Liver (tissue), 9 donors: ENCODE results near the gene GNLY. TPM values are rescaled to one million over a fixed set of nuclear protein-coding genes. Genes with fewer than 3 reads are reported as not detected.

Experiments
- DNase-seq: peaks from one replicate; pipeline ENCODE4 v3.0.0-alpha.2; 2017; ENCODE audit warnings: low spot score
- H3K27ac ChIP-seq, 2 donors: one replicate each; pipeline ENCODE4 v1.7.0; 2013; ENCODE audit warnings: inconsistent platforms in 2 of 2, low read length in 2 of 2, control low read depth in 1 of 2, low read depth in 1 of 2, mild to moderate bottlenecking in 1 of 2
- H3K27me3 ChIP-seq, 4 donors: one replicate each; pipeline versions ENCODE4 v1.6.1 to v1.7.0; 2013; ENCODE audit warnings: low read length in 3 of 4, inconsistent platforms in 1 of 4, mild to moderate bottlenecking in 1 of 4, moderate library complexity in 1 of 4; ENCODE audit not compliant: control insufficient read depth in 4 of 4, insufficient read depth in 4 of 4
- H3K36me3 ChIP-seq, 4 donors: one replicate each; pipeline versions ENCODE4 v1.6.1 to v1.7.0; 2013; ENCODE audit warnings: low read length in 3 of 4, mild to moderate bottlenecking in 3 of 4, low read depth in 1 of 4, moderate library complexity in 1 of 4; ENCODE audit not compliant: control insufficient read depth in 4 of 4, insufficient read depth in 3 of 4
- H3K4me1 ChIP-seq, 4 donors: one replicate each; pipeline versions ENCODE4 v1.6.1 to v1.7.0; 2013; ENCODE audit warnings: low read length in 3 of 4, mild to moderate bottlenecking in 3 of 4, moderate library complexity in 1 of 4; ENCODE audit not compliant: control insufficient read depth in 4 of 4, insufficient read depth in 4 of 4
- H3K4me3 ChIP-seq, 3 donors: one replicate each; pipeline versions ENCODE4 v1.6.1 to v1.7.0; 2013; ENCODE audit warnings: low read length in 3 of 3, control low read depth in 1 of 3, low read depth in 1 of 3, mild to moderate bottlenecking in 1 of 3
- H3K9ac ChIP-seq, 2 donors: one replicate each; pipeline ENCODE4 v1.7.0; 2013; ENCODE audit warnings: low read length in 2 of 2, mild to moderate bottlenecking in 2 of 2, moderate library complexity in 2 of 2, control low read depth in 1 of 2, low read depth in 1 of 2
- H3K9me3 ChIP-seq, 4 donors: one replicate each; pipeline versions ENCODE4 v1.6.1 to v1.7.0; 2013; ENCODE audit warnings: low read length in 3 of 4; ENCODE audit not compliant: control insufficient read depth in 4 of 4
- EGR1 ChIP-seq, 2 donors: IDR thresholded peaks; 2 replicates each; pipeline ENCODE4 v1.6.1; 2016 to 2018; ENCODE audit warnings: antibody characterized with exemption in 2 of 2, low read depth in 2 of 2
- FOXA1 ChIP-seq: IDR thresholded peaks from 2 replicates; pipeline ENCODE4 v1.6.1; 2016; ENCODE audit warnings: antibody characterized with exemption
- FOXA2 ChIP-seq: IDR thresholded peaks from 2 replicates; pipeline ENCODE4 v1.6.1; 2016; ENCODE audit warnings: antibody characterized with exemption
- GABPA ChIP-seq, 2 donors: IDR thresholded peaks in 1 of 2; conservative IDR thresholded peaks in 1 of 2; 2 replicates each; pipeline ENCODE4 v1.6.1; 2016; ENCODE audit warnings: antibody characterized with exemption in 2 of 2, mild to moderate bottlenecking in 1 of 2, moderate library complexity in 1 of 2
- HNF4A ChIP-seq, 2 donors: conservative IDR thresholded peaks; 2 replicates each; pipeline ENCODE4 v1.6.1; 2016; ENCODE audit warnings: antibody characterized with exemption in 2 of 2, mild to moderate bottlenecking in 2 of 2
- HNF4G ChIP-seq: IDR thresholded peaks from 2 replicates; pipeline ENCODE4 v1.6.1; 2016; ENCODE audit warnings: antibody characterized with exemption
- JUND ChIP-seq, 2 donors: IDR thresholded peaks; 2 replicates each; pipeline ENCODE4 v1.6.1; 2016; ENCODE audit warnings: antibody characterized with exemption in 2 of 2
- NR2F2 ChIP-seq: IDR thresholded peaks from 2 replicates; pipeline ENCODE4 v1.6.1; 2016; ENCODE audit warnings: antibody characterized with exemption
- RAD21 ChIP-seq, 2 donors: IDR thresholded peaks; 2 replicates each; pipeline ENCODE4 v1.6.1; 2016; ENCODE audit warnings: antibody characterized with exemption in 2 of 2, mild to moderate bottlenecking in 2 of 2
- RXRA ChIP-seq, 2 donors: IDR thresholded peaks; 2 replicates each; pipeline ENCODE4 v1.6.1; 2017 to 2018; ENCODE audit warnings: antibody characterized with exemption in 2 of 2, mild to moderate bottlenecking in 1 of 2
- SP1 ChIP-seq: IDR thresholded peaks from 2 replicates; pipeline ENCODE4 v1.6.1; 2018; ENCODE audit warnings: antibody characterized with exemption, mild to moderate bottlenecking
- TAF1 ChIP-seq: conservative IDR thresholded peaks from 2 replicates; pipeline ENCODE4 v1.6.1; 2016; ENCODE audit warnings: antibody characterized with exemption, mild to moderate bottlenecking
- YY1 ChIP-seq: IDR thresholded peaks from 2 replicates; pipeline ENCODE4 v1.6.1; 2016; ENCODE audit warnings: antibody characterized with exemption, mild to moderate bottlenecking
- WGBS: extraction: QIAGEN DNeasy Blood & Tissue Kit; methylation state at CpG from one replicate; pipeline ENCODE4 v1.1.7; 2013; 5-methylcytosine and 5-hydroxymethylcytosine counted together
- polyA plus RNA-seq, 2 donors: library from polyadenylated mRNA; stranded (reverse) in 1 of 2; unstranded in 1 of 2; fragments of 200-250 nt in 1 of 2; fragments of >200 nt in 1 of 2; fragmentation: Nextera tagmentation in 1 of 2; extraction: Ambion mirVana in 1 of 2; gene quantifications; one replicate each; pipeline versions ENCODE4 v1.2.1 to v1.2.3, GENCODE V29; 2013 to 2015
- total RNA-seq, 2 donors: library from RNA; depleted of rRNA; stranded (reverse); fragments of >200 nt; gene quantifications; one replicate each; pipeline ENCODE4 v1.2.3, GENCODE V29; 2014
- TF ChIP-seq, protein P1 (sequence below): IDR thresholded peaks from 2 replicates; pipeline ENCODE4 v1.6.1; 2016; ENCODE audit warnings: antibody characterized with exemption, mild to moderate bottlenecking
- TF ChIP-seq, protein P2 (sequence below): fragments of 150-350 bp; IDR thresholded peaks from 2 replicates; pipeline ENCODE4 v1.5.1; 2017; ENCODE audit warnings: improper control_type of control experiment, low read depth, low read length; ENCODE audit not compliant: missing input control
- TF ChIP-seq, protein P3 (sequence below): IDR thresholded peaks from 2 replicates; pipeline ENCODE4 v1.6.1; 2016; ENCODE audit warnings: antibody characterized with exemption
- TF ChIP-seq, protein P4 (sequence below): IDR thresholded peaks from 2 replicates; pipeline ENCODE4 v1.6.1; 2016; ENCODE audit warnings: antibody characterized with exemption
- TF ChIP-seq, protein P5 (sequence below): IDR thresholded peaks from 2 replicates; pipeline ENCODE4 v1.6.1; 2016; ENCODE audit warnings: antibody characterized with exemption
- donor health status: healthy.
- donor health status: healthy.
- donor health status: healthy.
- donor health status: healthy.
- donor health status: healthy.

The GNLY gene
- total and polyA plus RNA-seq, 4 donors: 0.75 to 4.8 (median 1.3) TPM; not detected in 1

DNA sequence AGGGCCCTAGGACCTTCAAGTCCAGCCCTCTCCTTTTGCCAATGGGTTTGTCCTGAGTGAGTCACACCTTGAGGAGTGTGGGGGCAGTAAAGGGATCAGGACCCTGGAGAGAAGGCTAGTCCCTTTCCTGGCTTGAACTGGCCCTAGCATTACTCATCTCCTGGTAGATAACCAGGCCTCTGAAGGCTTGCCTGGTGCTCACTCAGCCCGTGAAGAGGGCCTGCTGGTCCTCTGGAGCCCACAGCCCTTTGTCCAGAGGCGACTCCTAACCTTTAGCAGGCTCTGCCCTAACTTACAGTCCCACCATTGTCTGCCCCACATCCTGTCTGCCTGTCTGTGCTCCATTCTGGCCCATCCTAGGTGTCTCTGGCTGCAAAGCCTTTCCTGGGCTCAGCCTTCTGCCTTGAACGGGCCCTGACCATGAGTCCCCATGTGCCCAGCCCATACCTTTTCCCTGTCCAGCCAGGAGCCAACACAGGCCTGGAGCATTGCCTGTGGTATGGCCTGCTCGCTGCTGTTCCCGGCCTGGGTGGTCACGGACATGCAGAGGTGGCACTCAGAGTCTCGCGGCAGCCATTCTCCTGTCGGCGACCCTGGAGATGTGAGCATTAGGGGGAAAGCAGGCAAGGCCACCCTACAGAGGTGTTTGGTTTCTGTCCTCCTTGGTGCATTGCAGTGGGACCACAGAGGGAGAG is 31.1 kb upstream of the GNLY start:
- Histone ChIP-seq H3K9ac (no peak overlapping the region), H3K27me3 (no peaks in the 10 kb centered on the region), H3K4me3 (no peak overlapping the region), H3K4me1 (no peaks in the 10 kb centered on the region), H3K9me3 (no peaks in the 10 kb centered on the region), H3K27ac (no peak overlapping the region), H3K36me3 (no peaks in the 10 kb centered on the region)
- TF ChIP-seq EGR1 (IDR thresholded peaks at IDR 0.05; ENCODE audit: low read depth in 2 of 2): no peak
- TF ChIP-seq, protein P1, sequence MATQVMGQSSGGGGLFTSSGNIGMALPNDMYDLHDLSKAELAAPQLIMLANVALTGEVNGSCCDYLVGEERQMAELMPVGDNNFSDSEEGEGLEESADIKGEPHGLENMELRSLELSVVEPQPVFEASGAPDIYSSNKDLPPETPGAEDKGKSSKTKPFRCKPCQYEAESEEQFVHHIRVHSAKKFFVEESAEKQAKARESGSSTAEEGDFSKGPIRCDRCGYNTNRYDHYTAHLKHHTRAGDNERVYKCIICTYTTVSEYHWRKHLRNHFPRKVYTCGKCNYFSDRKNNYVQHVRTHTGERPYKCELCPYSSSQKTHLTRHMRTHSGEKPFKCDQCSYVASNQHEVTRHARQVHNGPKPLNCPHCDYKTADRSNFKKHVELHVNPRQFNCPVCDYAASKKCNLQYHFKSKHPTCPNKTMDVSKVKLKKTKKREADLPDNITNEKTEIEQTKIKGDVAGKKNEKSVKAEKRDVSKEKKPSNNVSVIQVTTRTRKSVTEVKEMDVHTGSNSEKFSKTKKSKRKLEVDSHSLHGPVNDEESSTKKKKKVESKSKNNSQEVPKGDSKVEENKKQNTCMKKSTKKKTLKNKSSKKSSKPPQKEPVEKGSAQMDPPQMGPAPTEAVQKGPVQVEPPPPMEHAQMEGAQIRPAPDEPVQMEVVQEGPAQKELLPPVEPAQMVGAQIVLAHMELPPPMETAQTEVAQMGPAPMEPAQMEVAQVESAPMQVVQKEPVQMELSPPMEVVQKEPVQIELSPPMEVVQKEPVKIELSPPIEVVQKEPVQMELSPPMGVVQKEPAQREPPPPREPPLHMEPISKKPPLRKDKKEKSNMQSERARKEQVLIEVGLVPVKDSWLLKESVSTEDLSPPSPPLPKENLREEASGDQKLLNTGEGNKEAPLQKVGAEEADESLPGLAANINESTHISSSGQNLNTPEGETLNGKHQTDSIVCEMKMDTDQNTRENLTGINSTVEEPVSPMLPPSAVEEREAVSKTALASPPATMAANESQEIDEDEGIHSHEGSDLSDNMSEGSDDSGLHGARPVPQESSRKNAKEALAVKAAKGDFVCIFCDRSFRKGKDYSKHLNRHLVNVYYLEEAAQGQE: no peak
- no peak for TF ChIP-seq NR2F2
- no peak for TF ChIP-seq GABPA (IDR thresholded peaks at IDR 0.05 in 1 of 2, conservative IDR thresholded peaks at IDR 0.05 in 1 of 2)
- TF ChIP-seq RAD21 (IDR thresholded peaks at IDR 0.05): no peak
- TF ChIP-seq FOXA1: no peak
- TF ChIP-seq, protein P2, sequence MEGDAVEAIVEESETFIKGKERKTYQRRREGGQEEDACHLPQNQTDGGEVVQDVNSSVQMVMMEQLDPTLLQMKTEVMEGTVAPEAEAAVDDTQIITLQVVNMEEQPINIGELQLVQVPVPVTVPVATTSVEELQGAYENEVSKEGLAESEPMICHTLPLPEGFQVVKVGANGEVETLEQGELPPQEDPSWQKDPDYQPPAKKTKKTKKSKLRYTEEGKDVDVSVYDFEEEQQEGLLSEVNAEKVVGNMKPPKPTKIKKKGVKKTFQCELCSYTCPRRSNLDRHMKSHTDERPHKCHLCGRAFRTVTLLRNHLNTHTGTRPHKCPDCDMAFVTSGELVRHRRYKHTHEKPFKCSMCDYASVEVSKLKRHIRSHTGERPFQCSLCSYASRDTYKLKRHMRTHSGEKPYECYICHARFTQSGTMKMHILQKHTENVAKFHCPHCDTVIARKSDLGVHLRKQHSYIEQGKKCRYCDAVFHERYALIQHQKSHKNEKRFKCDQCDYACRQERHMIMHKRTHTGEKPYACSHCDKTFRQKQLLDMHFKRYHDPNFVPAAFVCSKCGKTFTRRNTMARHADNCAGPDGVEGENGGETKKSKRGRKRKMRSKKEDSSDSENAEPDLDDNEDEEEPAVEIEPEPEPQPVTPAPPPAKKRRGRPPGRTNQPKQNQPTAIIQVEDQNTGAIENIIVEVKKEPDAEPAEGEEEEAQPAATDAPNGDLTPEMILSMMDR: no peak
- no peak for TF ChIP-seq JUND (IDR thresholded peaks at IDR 0.05)
- no peak for TF ChIP-seq RXRA (IDR thresholded peaks at IDR 0.05)
- TF ChIP-seq, protein P3, sequence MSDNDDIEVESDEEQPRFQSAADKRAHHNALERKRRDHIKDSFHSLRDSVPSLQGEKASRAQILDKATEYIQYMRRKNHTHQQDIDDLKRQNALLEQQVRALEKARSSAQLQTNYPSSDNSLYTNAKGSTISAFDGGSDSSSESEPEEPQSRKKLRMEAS: no peak
- TF ChIP-seq YY1: no peak
- TF ChIP-seq TAF1: no peak
- TF ChIP-seq SP1: no peak
- TF ChIP-seq, protein P4, sequence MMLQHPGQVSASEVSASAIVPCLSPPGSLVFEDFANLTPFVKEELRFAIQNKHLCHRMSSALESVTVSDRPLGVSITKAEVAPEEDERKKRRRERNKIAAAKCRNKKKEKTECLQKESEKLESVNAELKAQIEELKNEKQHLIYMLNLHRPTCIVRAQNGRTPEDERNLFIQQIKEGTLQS: no peak
- TF ChIP-seq, protein P5, sequence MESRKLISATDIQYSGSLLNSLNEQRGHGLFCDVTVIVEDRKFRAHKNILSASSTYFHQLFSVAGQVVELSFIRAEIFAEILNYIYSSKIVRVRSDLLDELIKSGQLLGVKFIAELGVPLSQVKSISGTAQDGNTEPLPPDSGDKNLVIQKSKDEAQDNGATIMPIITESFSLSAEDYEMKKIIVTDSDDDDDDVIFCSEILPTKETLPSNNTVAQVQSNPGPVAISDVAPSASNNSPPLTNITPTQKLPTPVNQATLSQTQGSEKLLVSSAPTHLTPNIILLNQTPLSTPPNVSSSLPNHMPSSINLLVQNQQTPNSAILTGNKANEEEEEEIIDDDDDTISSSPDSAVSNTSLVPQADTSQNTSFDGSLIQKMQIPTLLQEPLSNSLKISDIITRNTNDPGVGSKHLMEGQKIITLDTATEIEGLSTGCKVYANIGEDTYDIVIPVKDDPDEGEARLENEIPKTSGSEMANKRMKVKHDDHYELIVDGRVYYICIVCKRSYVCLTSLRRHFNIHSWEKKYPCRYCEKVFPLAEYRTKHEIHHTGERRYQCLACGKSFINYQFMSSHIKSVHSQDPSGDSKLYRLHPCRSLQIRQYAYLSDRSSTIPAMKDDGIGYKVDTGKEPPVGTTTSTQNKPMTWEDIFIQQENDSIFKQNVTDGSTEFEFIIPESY: no peak
- no peak for TF ChIP-seq HNF4A (conservative IDR thresholded peaks at IDR 0.05)
- no peak for TF ChIP-seq FOXA2
- TF ChIP-seq HNF4G: no peak
- 95% methylated on average over 10 of the region's 10 CpGs for WGBS
- no peak for DNase-seq
